ENCODE measurements around the gene CMBL. TPM values are rescaled to one million over a fixed set of nuclear protein-coding genes. Genes with fewer than 3 reads are reported as not detected.
"Not testable (repeated sequence)": the region's sequence is repeated elsewhere in the genome, so short reads cannot be mapped to it uniquely, and the experiment has no call there.

CMBL gene
- 21.4 and 23.2 TPM in 2 replicates for total RNA-seq (2014; rRNA removed; shearing (Covaris generic))

DNA sequence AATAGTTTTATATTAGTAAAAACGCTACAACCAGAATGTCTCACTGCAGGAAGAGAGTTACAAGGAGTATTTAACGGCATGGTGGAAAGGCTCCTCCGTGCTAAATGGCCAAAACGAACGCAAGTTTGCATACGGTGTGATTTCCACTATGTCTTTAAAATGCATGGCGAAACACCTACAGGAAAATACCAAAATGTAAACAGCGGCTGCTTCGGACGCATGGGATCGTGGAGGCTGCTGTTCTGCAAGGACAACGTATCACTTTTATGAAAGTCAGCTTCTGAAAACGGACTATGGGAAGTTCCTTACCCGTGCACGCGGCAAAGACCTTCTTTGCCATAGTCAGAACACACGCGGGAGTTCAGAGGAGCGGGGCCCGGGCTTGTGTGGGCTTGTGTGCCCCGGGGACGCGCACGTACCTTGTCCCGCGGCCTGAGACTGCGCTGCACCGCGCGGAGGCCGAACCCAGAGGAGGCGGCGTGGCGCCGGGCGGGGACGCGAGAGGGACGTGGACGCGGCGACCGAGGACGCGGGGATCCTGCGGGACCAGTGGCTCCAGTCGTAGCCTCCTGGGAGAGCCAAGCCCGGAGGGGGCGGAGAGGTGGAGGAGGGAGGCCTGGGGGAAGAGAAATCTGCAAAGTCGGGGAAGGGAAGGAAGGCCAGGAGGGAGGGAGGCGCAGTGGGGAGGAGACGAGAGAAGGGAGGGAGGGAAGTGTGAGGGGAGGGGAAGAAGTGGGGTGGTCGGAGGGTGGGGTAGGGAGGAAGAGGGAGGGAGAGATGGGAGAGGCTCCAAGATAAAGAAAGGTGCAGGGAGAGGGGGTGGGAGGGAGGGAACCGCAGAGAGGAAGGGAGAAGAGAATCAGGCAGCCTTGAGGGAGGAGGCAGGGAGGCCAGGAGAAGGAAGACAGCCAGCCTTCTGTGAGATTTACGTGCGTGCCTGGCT is at the start of gene CMBL:
Gene CMBL, minus strand, starts transcription at position 697 of the 943 bp plus-strand sequence. CDS start 17,140 bp downstream, outside the sequence.
- DNase-seq (ENCODE audit: low spot score), result peak; percentile 87

DNA sequence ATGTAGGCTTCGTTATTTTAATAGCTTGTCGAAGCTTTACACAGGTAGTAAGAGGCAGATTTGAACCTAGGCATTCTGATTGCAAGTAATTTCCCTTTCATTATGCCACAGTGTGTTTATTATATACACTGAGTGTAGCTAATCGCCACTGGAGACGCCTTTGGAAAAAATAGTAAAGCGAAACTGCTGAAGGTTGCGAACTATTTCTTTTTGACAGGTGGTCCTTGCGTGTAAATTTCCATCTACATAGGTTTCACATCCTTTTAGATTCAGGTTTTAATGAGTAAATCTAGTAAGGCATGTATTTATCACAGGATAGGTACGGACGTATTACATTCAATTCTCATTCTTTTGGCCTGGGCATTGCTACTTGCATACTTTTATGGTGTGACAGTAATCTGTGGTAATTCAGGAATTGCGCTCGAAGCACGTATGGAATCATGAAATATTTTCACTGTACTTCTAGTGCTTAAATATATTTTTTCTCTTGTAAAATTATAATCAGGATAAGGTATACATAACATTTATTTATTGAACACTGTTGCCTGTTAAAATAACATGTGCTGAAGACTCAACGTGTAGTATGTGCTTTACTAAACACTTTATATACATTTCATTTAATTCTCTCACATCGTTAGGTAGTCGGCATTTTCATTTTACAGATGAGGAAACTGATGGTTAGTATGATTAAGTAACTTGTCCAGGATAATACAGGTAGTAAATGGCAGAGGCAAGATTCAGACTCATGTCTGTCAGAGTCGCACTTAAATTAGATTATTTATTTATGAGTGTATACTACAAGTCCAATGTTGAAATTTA is 47.6 kb upstream of the CMBL start:
- no peak for DNase-seq (ENCODE audit: low spot score)

DNA sequence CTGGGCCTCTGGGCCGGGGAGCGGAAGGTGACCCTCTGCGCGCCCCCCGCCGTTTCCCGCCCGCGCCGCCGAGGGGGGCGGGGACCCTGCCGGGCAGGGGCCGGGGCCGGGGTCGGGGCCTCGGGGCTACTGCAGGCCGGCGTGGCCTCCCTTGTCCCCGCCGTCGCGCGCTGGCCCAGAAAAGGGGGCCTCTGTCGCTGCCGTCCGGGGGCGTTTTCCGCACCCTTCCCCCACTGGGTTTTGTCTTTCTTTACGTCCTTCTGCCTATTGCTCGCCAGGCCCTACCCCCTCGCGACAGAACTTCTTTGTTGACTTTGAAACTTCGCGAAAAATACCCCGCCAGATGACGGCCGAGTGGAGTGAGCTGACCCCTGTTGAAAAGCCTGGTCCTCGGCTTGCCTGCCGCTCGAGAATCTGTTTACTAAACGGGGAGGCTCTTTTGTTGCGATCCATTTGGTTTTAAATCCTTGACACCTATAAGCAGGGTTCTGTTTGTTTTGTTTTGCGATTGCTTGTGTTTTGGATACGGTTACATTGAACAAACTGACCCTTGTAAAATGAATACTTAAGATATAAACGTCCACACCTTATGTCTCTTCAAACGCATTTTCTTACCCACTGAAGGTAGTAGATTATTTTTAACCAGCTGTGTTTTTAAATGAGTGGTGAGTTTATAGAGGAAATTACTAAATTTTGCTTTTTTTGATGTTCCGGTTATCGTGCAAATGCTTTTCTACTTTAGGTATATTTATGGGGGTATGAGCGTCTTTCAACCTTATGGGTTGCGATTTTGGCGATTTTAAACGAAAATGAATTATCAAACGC is 46.6 kb upstream of the CMBL start:
- DNase-seq (ENCODE audit: low spot score), result peak; percentile 53

DNA sequence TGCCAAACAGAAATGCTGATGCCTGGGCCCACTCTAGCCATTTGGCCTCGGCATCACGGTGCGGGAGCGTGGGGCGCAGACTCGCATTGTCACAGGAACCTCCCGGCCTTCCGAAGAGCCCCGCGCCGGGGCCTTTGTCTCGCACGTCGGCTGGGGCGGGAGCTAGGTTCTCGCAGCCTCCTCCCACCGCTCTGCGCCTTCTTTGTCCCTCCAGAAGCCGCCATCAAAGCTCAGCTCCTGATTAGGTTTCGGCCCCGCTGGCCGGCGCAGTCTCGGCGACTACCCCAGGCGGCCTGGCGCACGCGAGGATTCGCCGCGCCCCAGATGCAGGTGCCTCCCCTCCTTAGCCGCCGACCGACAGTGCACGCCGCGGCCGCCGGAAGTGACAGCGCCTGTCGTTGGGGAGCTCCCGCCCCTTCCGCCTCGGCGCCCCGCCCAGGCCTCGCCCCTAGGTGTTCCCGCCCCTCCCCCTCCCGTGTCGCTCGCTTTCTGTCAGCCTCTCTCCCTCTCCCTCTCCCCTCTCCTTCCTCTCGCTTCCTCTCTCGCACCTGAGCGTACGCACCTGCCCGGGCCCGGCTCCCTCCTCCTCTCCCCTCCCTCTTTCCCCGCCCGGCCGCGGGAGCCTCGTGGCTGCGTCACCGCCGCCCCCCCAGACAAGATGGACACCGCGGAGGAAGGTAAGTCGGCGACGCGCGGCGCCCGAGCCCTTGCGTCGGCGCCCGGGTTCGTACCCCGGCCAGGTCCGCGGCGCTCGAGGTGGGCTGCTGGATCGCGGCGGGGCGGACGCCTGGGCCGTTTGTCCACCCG is 45.7 kb upstream of the CMBL start, which contains the start of gene MARCHF6:
Gene MARCHF6, plus strand, starts transcription at position 455 of the 807 bp plus-strand sequence. Its CDS starts 204 bp downstream, at position 659.
- peak; percentile 92 for DNase-seq (ENCODE audit: low spot score)

DNA sequence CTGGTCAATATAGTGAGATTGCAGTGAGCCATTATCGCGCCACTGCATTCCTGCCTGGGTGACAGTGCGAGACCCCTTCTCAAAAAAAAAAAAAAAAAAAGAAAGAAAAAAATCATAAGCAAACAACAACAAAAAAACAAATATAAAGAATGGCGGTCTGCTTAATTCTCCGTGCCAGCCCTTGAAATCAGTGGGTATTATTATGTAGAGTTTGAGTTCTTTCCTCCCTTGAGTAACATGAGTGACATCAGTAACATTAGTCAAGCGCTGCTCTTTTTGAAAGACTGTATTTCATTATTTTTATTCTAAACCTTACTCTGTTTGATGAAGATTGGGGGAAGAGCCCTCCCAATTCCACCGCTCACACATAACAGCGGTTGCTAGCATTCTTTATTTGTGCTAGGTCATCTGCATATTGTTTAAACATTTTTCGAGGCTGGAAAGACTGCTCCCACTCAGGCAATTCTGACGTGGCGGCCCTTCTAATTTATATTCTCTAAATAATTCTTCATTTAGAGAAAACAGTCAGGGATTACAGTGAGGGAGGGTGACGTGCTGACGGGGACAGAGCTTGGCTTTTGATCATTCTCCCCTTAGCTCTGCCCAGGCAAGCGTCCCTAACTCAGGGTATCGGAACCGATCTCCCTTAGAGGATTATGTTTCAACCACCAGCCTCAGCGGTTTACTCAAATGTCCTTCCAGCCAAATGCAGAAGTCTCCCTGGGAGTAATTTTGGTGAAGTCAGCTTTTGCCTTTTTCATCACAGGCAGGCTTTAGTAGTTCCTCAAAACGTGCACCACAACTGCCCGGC is 44.9 kb upstream of the CMBL start:
- peak; percentile 47 for DNase-seq (ENCODE audit: low spot score)

DNA sequence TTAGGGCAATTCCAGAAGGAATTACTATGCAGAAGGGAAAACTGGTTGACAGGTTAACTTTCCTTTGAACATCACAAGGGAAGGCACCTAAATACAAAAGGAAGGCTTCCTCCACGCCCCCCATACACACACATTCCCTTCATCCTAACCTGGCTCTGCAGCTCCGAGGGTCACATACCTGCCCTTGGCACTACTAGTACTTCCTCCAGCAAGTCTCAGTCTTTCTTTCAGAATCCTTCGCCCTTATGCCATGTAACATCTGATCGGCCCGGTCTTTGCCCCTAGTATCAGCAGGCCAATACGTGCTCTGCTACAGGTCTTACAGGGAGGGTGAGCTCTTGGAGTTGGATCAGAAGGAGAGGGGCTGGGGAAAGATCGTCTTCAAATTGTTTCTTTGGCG is 44.2 kb upstream of the CMBL start:
- no peak for DNase-seq (ENCODE audit: low spot score)

DNA sequence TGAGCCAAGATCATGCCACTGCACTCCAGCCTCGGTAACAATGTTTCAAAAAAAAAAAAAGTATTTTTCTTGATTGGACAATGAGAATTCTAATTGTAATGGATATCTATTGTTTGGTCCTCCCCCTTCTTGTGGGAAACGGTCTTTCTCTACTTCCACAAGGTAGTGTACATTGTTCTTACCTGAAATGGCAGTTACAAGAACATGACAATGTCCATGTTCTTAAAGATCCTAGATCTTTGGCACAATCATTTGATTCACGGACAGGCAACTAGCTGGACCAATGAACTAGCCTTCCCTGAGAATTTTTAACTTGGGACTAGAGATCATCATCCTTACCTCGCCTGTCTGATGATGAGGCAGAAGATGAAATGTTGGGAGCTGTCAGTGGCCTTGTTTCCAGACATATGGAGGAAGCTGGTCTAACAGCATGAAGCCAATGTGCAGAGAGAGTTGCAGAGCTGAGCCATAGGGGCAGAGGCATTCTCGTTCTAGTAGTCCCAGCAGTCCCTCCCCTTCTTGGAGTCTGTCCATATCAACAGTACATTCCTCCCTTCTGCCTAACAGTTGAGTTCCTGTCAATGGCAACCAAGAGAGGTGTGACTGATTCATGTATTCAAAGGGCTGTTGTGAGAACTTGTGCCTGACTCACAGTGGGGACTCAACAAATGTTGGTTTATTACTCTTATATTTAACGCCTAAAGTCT is 43.6 kb upstream of the CMBL start:
- no peak for DNase-seq (ENCODE audit: low spot score)

DNA sequence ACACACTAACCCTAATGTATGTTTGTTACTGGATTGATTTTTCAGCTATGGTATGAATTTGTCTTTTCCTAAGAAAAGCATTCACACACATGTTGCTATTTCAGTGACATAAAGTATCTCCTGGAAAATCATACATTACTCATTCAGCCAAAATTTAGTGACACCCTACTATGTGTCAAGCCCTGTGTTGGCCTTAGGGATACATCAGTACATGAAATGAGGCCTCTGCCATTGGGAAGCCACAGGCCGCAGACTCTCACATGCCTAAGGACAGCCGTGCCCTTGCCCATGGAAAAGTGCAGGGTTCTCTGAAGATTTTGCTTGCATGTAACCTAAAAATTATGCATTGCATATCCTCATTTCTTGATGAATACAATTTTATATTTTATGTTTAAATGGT is 40.6 kb upstream of the CMBL start:
- DNase-seq (ENCODE audit: low spot score), result no peak

DNA sequence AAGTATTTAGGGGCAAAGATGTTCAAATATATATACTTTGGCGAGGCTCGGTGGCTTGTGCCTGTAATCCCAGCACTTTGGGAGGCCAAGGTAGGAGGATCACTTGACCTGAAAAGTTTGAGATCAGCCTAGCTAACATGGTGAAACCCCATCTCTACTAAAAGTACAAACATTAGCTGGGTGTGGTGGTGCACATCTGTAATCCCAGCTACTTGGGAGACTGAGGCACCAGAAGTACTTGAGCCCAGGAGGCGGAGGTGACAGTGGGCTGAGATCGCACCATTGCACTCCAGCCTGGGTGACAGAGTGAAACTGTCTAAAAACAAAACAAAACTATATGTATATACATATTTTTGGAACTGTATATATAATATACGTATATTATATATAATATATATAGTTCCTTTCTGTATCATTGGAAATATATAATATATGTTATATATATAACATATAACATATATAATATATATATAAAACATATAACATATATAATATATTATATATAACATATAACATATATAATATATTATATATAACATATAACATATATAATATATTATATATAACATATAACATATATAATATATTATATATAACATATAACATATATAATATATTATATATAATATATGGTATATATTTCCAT is 36.9 kb upstream of the CMBL start:
- DNase-seq (ENCODE audit: low spot score), result not testable (repeated sequence)

DNA sequence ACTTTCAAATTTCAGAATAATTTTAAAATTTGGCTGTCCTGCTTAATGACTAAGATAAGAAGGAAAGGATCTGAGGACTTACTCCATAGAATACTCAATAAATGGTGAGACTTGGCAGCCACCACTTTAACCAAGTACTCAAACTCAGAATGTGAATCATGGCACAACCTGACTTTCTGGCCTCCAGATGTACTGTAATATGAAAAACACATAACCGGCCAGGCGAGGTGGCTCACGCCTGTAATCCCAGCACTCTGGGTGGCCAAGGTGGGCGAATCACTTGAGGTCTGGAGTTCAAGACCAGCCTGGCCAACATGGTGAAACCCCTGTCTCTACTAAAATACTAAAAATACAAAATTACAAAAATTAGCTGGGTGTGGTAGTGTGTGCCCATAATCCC is 35.8 kb upstream of the CMBL start:
- DNase-seq (ENCODE audit: low spot score), result no peak

DNA sequence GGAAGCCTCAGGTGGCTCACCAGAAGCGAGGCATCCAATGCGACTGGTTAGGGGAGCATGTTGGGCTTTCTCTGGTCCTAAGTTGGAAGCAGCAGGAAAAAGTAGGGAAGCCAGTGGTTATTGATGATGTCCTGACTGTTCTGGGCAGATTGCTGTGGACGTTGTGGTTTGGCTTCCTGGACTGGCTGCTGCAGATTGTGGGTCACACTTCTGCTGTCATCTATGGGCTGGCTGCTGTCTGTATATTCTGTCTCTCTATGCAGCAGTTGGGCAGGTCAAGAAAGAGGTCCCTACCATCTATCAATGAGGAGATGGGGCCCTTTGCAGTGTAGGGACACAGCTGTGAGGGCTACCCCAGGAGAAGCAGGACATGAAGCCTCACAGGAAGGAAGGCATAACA is 32.3 kb upstream of the CMBL start:
- DNase-seq (ENCODE audit: low spot score), result no peak

DNA sequence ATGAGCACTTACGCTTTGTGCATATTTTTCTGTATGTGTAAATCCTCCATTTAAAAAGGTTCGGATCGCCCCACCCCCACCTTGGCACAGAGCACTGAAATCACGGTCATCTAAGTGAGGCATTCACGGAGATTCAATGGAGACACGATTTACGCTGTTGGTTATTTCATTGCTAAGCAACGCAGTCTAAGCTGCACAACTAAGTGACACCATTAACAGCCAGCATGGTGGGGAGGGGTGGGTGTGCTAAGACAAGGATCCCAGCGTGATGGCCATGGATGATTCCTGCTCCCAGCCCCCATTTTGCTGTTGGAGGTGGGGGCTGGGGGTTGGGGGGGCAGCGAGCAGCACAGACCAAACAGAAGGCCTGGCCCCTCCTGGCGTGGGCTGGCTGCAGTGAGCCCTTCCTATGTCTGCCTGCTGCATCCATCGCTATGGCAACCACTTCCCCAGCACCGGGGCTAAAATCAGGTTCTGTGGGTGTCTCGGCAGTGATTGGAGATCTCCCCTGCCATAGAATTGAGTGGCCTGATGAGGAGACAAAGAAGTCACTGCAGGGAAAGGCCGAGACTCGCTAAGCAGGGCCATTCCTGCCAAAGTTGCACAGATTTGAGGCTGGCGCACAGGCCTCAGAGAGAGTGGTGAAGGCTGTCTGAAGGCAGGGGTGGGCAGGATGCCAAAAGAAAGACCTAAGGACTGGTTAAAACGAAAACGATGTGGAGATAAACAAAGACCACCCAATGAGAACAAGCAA is 31.5 kb upstream of the CMBL start:
- no peak for DNase-seq (ENCODE audit: low spot score)

DNA sequence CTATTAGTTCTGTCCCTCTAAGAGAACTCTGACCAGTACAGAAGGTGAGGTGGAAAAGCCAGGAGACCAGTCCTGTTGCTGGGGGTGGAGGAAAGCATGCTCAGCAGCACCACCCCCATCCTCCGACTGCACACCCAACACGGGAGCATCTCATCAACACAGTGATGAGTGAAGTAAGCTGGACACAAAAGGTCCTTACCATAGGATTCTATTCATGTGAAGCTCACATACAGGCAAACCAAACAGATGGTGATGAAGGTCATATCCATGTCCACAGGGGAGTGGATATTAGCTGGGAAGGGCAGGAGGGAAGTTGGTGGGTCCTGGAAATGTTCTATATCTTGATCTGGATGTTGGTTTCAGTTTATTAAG is 31.0 kb upstream of the CMBL start:
- DNase-seq (ENCODE audit: low spot score), result no peak

DNA sequence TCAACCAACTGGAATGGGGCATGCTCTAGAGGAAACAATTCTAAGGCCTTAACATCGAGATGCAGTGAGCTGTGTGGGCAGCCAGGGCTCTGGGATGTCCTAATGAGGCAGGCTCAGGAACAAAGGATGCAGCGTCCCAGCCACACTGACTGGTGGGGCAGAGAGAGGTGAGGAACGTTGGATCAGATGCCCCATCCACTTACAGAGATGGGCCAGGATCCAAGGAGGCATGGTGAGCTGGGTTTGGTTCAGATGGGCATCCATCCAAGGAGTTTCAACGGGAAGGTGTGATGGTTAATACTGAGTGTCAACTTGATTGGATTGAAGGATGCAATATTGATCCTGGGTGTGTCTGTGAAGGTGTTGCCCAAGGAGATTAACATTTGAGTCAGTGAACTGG is 30.3 kb upstream of the CMBL start:
- DNase-seq (ENCODE audit: low spot score), result no peak

DNA sequence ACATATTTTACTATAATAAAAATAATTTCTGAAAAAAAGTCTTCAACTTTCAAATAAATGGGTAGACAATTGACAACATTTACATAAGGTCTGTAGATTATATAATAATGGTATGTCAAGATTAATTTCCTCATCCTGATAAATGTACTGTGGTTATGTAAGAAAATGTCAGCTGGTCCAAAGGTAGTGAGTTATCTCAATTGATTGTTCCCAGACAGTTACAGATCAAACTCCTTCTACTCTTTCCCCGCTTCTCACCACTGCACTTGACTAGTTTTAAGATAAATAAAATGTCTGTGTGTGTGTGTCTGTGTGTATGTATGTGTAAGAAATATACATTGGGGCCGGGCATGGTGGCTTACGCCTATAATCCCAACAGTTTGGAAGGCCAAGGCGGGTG is 29.4 kb upstream of the CMBL start:
- DNase-seq (ENCODE audit: low spot score), result no peak

DNA sequence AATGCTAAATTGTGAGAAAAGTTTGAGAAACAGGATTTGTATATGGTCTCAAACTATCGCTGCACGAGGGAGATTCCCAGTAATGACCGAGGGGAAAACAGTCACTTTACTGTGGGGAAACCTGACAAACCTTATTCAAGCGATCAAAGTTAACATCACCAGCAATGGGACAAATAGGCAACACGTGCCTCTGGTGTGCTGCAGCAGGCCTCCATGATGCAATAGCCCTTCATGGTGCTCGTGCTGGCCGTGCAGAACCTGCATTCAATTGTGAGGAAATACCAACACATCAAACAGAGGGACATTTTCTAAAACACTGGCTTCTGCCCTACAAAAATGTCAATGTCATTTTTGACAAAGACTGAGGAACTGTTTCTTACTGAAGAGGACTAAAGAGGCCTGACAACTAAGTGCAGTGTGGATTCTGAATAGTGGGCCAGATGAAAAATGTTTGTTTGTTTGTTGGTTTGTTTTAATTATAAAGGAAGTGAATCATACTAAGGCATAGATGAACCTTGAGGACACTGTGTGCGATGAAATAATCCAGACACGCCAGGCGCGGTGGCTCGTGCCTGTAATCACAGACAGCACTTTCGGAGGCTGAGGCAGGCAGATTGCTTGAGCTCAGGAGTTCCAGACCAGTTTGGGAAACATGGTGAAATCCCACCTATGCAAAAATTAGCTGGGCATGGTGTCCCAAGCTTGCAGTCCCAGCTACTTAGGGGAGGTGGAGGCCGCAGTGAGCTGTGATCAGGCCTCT is 28.2 kb upstream of the CMBL start:
- DNase-seq (ENCODE audit: low spot score), result no peak

DNA sequence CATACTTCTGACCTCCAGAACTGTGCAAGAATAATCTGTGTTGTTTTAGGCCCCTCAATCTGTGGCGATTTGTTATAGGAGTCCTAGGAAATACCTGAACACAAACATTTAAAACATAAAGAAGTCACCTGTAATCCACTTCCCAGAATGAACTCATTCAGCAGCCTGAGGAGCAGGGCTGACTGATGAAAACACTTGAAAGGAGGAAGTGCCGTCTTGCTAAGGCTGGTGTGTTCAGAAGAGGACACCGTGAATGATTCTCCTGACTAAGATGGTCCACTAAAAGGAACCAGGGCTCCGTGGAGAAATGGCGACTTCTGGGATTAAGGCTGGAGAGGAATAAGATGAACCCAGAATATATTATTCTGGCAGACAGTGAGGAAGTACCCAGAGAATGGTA is 27.1 kb upstream of the CMBL start:
- DNase-seq (ENCODE audit: low spot score), result no peak

All from H4 (cell line).